Common myeloid progenitor, CD34-positive (primary cell): ENCODE measurements around the gene ADCY5.

Experiments used
- CTCF ChIA-PET: fragments of 350-600 bp; sonication (Branson Sonifier 250); formaldehyde crosslinking; loops from one replicate; lab custom pipeline; 2021; ENCODE audit warnings: antibody characterized with exemption; lab: Charles Lee
- POLR2A ChIA-PET: fragments of 350-600 bp; sonication (Branson Sonifier 250); formaldehyde crosslinking; loops from one replicate; lab custom pipeline; 2021; ENCODE audit warnings: antibody characterized with exemption; lab: Charles Lee
- DNase-seq, 3 donors: peaks; one replicate each; pipeline versions ENCODE4 v3.0.0 to v3.0.0-alpha.2; 2013
- H3K27ac ChIP-seq, 2 experiments: 1 replicate in 1 of 2; 2 replicates in 1 of 2; pipeline ENCODE4 v1.7.0; 2013; ENCODE audit warnings: inconsistent platforms in 2 of 2, low read length in 2 of 2, mild to moderate bottlenecking in 2 of 2, low read depth in 1 of 2, moderate library complexity in 1 of 2; ENCODE audit not compliant: severe bottlenecking in 2 of 2, insufficient read depth in 1 of 2, poor library complexity in 1 of 2
- H3K27me3 ChIP-seq, 5 experiments: replicated peaks in 2 of 5; 1 replicate in 3 of 5; 2 replicates in 2 of 5; pipeline versions ENCODE4 v1.6.1 to v1.7.0; 2013; ENCODE audit warnings: low read length in 4 of 5, mild to moderate bottlenecking in 2 of 5, moderate library complexity in 2 of 5, inconsistent platforms in 1 of 5; ENCODE audit not compliant: insufficient read depth in 5 of 5, control insufficient read depth in 4 of 5
- H3K36me3 ChIP-seq, 4 experiments: 1 replicate in 2 of 4; 2 replicates in 2 of 4; pipeline versions ENCODE4 v1.6.1 to v1.7.0; 2013; ENCODE audit warnings: low read length in 3 of 4, control low read depth in 1 of 4, mild to moderate bottlenecking in 1 of 4; ENCODE audit not compliant: control insufficient read depth in 4 of 4, insufficient read depth in 4 of 4
- H3K4me1 ChIP-seq, 4 experiments: 1 replicate in 3 of 4; 2 replicates in 1 of 4; pipeline versions ENCODE4 v1.6.1 to v1.7.1; 2013; ENCODE audit warnings: low read length in 3 of 4, mild to moderate bottlenecking in 3 of 4, control low read depth in 1 of 4, inconsistent platforms in 1 of 4, moderate library complexity in 1 of 4; ENCODE audit not compliant: control insufficient read depth in 4 of 4, insufficient read depth in 4 of 4; ENCODE audit errors: control extremely low read depth in 1 of 4
- H3K4me3 ChIP-seq, 7 experiments: 1 replicate in 4 of 7; 2 replicates in 3 of 7; pipeline versions ENCODE4 v1.5.1 to v1.7.0; 2013; ENCODE audit warnings: mild to moderate bottlenecking in 7 of 7, low read length in 6 of 7, moderate library complexity in 6 of 7, inconsistent platforms in 2 of 7, low read depth in 2 of 7, control low read depth in 1 of 7; ENCODE audit not compliant: insufficient read depth in 4 of 7, control insufficient read depth in 1 of 7; ENCODE audit errors: extremely low read depth in 1 of 7
- H3K9me3 ChIP-seq, 5 experiments: 1 replicate in 4 of 5; 2 replicates in 1 of 5; pipeline versions ENCODE4 v1.6.1 to v1.7.1; 2013; ENCODE audit warnings: low read length in 4 of 5, mild to moderate bottlenecking in 2 of 5, inconsistent platforms in 1 of 5, low read depth in 1 of 5, moderate library complexity in 1 of 5; ENCODE audit not compliant: control insufficient read depth in 4 of 5, insufficient read depth in 2 of 5; ENCODE audit errors: control extremely low read depth in 1 of 5
- whole genome bisulfite sequencing: methylation state at CpG from one replicate; pipeline ENCODE4 v1.1.5; 2013; ENCODE audit not compliant: insufficient coverage; 5-methylcytosine and 5-hydroxymethylcytosine counted together

Gene ADCY5

GRCh38 chr3:123285931-123286307 lies 163.0 kb downstream of the ADCY5 start:
- H3K4me1 ChIP-seq: no peaks in the 10 kb centered on the region
- POLR2A ChIA-PET: interaction anchor here (0.6 kb wide), 1 partner anchor 68 kb away, joined by 3 read pairs; no protein-coding TSS in a partner anchor
- H3K27me3 ChIP-seq: peaks cover 0 to under 1% (median 0%) of the 10 kb centered on the region in 5 experiments
- CTCF ChIA-PET: interaction anchor here (0.6 to 1.8 kb wide), 2 partner anchors 266 to 280 kb away, joined by 3 to 4 read pairs; no protein-coding TSS in a partner anchor
- no peaks in the 10 kb centered on the region for H3K9me3 ChIP-seq
- no peak overlapping the region for H3K27ac ChIP-seq
- no peak overlapping the region for H3K4me3 ChIP-seq
- WGBS: 63% methylated on average over 2 of the region's 4 CpGs
- no peak for DNase-seq
- H3K36me3 ChIP-seq: no peaks in the 10 kb centered on the region

DNA sequence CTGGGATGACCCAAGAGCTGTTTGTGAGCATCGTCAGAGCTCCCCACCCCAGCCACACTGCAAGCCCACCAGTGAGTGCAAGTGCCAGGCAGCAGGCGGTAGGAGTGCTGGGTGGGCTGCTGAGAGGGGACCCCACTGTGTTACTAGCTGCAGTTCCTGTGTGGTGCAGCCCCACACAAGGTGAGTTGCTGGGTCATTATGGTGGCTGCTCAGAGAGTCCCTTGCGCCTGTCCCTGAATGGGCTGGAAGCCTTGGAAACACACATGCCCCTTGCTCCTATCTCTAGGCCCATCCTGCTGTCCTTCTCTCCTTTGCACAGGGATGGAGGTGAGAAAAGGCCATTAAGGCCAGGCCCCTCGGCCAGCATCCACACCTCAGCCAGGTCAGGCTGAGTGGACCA lies 163.4 kb downstream of the ADCY5 start:
- no peak for DNase-seq
- no peaks in the 10 kb centered on the region for H3K4me1 ChIP-seq
- CTCF ChIA-PET: interaction anchor here (0.6 to 1.8 kb wide), 3 partner anchors 35 to 280 kb away, joined by 3 to 4 read pairs (median 3); no protein-coding TSS in a partner anchor
- no peak overlapping the region for H3K4me3 ChIP-seq
- POLR2A ChIA-PET: no interaction called here
- 96% methylated on average over 3 of the region's 4 CpGs for WGBS
- H3K9me3 ChIP-seq: no peaks in the 10 kb centered on the region
- no peak overlapping the region for H3K27ac ChIP-seq
- no peaks in the 10 kb centered on the region for H3K36me3 ChIP-seq
- no peaks in the 10 kb centered on the region for H3K27me3 ChIP-seq

GRCh38 chr3:123285066-123285465 lies 163.8 kb downstream of the ADCY5 start:
- no peak overlapping the region for H3K4me3 ChIP-seq
- H3K4me1 ChIP-seq: no peaks in the 10 kb centered on the region
- H3K9me3 ChIP-seq: no peaks in the 10 kb centered on the region
- no peak for DNase-seq
- H3K27me3 ChIP-seq: no peaks in the 10 kb centered on the region
- ChIA-PET CTCF (interaction anchor here (0.7 to 1.8 kb wide), 2 partner anchors 35 to 280 kb away, joined by 3 to 4 read pairs; no protein-coding TSS in a partner anchor), POLR2A (no interaction called here)
- WGBS: 83% methylated on average over 9 of the region's 9 CpGs
- no peaks in the 10 kb centered on the region for H3K36me3 ChIP-seq
- no peak overlapping the region for H3K27ac ChIP-seq

GRCh38 chr3:123284399-123285010 lies 164.4 kb downstream of the ADCY5 start:
- H3K36me3 ChIP-seq: no peaks in the 10 kb centered on the region
- ChIA-PET CTCF (interaction anchor here (0.7 to 1.8 kb wide), 2 partner anchors 36 to 281 kb away, joined by 3 to 4 read pairs; no protein-coding TSS in a partner anchor), POLR2A (no interaction called here)
- WGBS: 96% methylated on average over 18 of the region's 18 CpGs
- H3K27ac ChIP-seq: no peak overlapping the region
- DNase-seq: no peak
- H3K4me3 ChIP-seq: no peak overlapping the region
- no peaks in the 10 kb centered on the region for H3K9me3 ChIP-seq
- no peaks in the 10 kb centered on the region for H3K27me3 ChIP-seq
- no peaks in the 10 kb centered on the region for H3K4me1 ChIP-seq

GRCh38 chr3:123283657-123284398 lies 165.1 kb downstream of the ADCY5 start:
- Histone ChIP-seq H3K9me3 (no peaks in the 10 kb centered on the region), H3K27me3 (no peaks in the 10 kb centered on the region), H3K4me1 (no peaks in the 10 kb centered on the region), H3K27ac (no peak overlapping the region), H3K36me3 (no peaks in the 10 kb centered on the region), H3K4me3 (no peak overlapping the region)
- DNase-seq: no peak
- ChIA-PET POLR2A (no interaction called here), CTCF (no interaction called here)
- 93% methylated on average over 7 of the region's 17 CpGs for WGBS

DNA sequence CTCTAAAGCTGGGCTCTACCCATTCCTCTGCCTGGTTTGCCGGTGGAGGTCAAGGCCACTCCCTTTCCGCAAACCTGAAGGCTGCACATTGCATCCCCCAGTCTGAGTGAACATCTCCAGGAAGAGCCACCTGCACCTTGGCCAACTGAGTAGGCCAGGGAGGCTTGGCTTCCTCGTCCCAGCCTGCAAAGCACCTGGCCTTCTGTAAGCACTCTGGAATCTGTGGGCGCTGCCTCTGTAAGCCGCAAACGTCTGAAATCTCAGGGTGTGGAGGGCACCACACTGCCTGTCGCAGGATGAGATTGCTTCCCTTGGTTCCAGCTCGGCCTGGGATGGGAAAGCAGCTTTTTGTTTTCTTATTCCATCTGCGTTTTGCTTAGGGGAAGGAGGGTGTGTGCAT lies 165.8 kb downstream of the ADCY5 start:
- Histone ChIP-seq H3K9me3 (no peaks in the 10 kb centered on the region), H3K4me3 (no peak overlapping the region), H3K4me1 (no peaks in the 10 kb centered on the region), H3K36me3 (no peaks in the 10 kb centered on the region), H3K27ac (no peak overlapping the region), H3K27me3 (no peaks in the 10 kb centered on the region)
- DNase-seq: no peak
- CTCF ChIA-PET: no interaction called here
- 97% methylated on average over 7 of the region's 9 CpGs for WGBS
- POLR2A ChIA-PET: no interaction called here

DNA sequence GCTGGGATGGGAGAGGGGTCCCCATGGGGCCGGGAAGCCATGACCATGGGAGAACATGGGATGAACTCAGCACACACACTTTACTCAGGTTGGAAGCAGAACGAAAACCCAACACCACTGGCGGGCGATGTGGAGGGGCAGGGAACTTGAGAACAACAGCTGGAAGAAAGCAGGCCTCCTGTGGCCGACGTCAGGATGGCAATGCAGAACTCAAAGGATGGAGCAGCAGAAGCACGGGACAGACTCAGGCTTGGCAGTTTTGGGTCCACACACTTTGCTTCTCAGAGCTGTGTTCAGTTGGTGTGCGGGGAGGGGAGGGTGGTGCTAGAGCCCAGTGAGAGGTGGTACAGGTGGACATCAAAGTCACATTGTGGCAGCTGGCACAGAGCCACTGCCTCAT lies 166.4 kb downstream of the ADCY5 start:
- Histone ChIP-seq H3K4me1 (no peaks in the 10 kb centered on the region), H3K9me3 (no peaks in the 10 kb centered on the region), H3K36me3 (no peaks in the 10 kb centered on the region), H3K27ac (no peak overlapping the region), H3K27me3 (no peaks in the 10 kb centered on the region), H3K4me3 (no peak overlapping the region)
- POLR2A ChIA-PET: no interaction called here
- WGBS: 100% methylated on average over 6 of the region's 8 CpGs
- CTCF ChIA-PET: no interaction called here
- DNase-seq: no peak
